Hematopoietic multipotent progenitor cell treated with erythropoietin and hydrocortisone succinate and interleukin-3 and kit ligand, for 17 days (in vitro differentiated cells): ENCODE measurements around the gene TRMT1.
"Not testable (repeated sequence)": the region's sequence is repeated elsewhere in the genome, so short reads cannot be mapped to it uniquely, and the experiment has no call there.

Experiments
- DNase-seq: peaks from one replicate; pipeline ENCODE4 v3.0.0-alpha.2; 2015; ENCODE audit warnings: low spot score

TRMT1 gene

DNA sequence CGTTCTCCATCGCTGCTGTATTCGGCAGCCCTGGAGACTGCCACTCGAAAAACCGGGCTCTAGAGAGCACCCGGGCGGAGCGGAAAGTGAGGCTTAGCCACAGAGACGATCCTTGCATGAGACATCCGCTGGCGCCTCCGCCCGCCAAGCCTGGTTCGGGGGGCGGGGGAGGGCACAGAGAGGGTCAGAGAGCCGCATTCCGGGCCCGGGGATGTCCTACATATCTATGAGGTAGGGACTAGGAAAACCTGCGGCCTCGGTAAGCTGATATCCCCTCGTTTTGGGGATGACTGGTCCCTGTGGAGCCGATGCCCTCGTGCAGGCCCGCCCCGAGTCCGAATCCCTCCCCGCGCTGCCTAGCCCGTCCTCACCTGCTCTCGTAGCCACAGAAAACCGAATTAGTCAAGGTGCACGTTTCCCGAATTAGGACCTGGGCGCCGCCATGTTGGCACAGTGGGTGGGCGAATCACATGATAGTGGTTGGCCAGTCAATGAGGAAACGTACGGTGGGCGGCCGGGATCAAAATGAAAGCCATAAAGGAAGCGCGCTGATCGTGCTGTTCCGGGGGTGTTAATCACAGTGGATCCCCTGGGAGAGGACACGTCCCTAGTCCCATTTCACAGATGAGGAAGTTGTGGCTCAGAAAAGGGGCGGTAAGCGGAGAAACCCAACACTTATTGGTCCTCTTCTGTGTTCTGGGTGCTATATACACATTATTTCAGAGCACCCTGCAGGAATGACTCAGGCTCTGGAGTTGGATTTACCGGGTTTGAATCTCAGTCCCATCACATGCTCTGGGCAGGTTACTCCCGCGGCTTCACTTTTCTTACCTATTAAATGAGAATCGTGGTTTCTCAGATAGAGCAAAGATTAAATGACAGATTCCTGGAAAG is at the start of gene TRMT1:
Gene TRMT1, minus strand, starts transcription at position 459 of the 894 bp plus-strand sequence. Its CDS starts 341 bp downstream, at position 118.
- peak; percentile 83 for DNase-seq

DNA sequence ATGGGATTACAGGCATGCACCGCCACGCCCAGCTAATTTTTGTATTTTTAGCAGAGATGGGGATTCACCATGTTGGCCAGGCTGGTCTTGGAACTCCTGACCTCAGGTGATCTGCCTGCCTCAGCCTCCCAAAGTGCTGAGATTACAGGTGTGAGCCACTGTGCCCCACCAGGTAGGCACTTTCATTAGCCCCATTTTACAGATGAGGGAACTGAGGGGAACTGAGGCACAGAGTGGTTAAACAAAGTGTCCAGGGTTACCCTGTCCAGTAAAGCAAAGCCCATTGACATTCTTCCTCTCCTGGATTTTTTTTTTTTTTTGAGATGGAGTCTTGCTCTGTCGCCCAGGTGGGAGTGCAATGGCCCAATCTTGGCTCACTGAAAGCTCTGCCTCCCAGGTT is 49.6 kb upstream of the TRMT1 start:
- not testable (repeated sequence) for DNase-seq

DNA sequence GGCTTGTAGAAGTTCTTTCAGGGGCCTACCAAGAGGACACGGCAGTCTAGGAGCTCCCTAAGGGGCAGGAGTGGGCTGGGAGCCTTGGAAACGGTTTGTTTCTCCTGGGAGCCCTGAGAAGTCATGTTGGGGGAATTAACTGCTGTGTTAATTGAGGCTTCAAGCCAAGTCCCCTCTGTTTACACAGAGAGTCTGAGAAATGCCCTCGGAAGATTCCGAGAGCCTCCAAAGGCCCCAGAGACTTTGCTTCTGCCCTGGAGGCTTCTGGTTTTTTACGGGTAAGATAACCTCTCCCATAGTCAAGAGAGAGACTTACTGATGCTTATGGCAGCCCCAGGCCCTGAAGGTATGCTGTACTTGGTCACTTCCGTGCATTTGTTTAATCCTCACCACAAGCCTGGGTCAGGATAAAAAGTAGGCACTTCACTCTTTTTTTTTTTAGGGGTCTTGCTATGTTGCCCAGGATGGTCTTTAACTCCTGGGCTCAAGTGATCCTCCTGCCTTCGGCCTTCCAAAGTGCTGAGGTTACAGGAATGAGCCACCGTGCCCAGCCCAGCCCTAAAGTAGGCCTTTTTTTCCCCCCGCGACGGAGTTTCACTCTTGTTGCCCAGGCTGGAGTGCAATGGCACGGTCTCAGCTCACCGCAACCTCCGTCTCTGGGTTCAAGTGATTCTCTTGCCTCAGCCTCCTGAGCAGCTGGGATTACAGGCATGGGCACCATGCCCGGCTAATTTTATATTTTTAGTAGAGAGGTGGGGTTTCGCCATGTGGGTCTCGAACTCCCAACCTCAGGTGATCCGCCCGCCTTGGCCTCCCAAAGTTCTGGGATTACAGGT is 48.8 kb upstream of the TRMT1 start:
- DNase-seq: no peak

DNA sequence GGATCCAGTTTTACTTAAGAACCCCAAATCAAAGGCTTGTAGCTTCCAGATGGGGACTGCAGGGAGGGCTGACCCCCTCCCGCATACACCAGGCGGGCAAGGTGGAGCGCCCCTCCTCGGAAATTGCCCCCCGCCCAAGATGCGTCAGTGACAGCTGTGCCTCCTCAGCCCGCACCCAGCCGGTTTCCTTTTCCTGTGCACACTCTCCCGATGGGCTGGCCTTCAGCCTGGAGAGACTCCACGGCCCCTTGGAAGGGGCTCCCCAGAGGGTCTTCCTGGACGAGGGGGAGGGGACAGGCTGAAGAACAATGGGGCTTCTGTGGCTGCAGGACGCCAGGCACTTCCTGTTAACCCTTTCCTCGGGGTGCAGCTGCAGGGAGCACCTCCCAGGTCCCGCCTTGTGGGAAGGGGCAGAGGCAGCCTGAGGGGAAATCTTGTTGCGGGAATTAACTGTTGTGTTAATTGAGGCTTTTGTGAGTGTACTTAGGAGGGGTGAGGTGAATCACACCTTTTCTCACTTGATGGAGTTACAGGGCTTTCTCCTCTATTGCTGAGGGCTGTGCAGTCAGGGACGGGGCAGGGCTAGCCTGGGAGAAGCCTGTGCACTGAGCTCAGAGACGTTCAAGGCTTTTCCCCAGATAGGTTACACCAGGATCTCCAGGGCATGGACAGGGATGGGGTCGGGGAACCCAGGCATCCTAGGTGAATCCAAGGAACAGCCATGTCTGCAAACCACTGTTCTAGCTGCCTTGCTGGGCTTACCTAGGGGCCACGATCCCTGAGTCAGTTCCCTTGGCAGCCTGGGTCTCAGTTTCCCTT is 48.0 kb upstream of the TRMT1 start:
- DNase-seq: no peak

DNA sequence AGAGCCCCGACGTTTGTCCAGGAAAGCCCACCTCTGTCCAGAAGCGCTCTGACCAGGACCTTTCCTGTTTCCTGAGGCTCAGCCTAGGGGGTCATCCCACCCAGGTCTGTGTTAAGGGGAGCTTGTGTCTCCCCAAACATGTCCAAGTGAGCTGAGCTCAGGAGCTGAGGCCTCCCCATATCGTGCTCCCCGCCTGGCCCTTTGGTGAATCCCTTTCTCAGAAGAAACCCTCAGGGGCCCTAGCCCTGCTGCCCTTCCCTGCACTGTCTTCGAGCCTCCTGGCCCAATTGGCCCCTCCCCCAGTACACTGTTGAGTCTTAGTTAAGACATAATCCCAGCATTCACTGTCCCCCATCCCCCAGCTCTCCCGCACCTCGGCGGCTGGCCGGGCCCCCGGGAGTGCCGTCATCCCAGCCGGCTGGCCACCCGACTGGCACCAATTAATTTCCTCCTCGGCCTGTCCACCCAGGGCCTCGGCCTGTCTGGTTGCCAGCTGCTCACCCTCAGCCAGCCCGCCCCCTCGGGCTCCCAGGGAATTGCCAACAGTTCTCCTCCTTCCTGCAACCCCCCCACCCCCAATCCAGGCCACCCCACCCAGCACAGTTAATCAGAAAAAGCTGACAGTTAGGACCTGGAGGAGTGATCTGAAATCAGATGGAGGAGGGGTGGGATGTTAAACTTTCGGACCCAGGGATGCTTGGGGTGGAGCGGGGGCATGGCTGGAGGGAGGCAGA is 47.2 kb upstream of the TRMT1 start:
- DNase-seq: no peak

DNA sequence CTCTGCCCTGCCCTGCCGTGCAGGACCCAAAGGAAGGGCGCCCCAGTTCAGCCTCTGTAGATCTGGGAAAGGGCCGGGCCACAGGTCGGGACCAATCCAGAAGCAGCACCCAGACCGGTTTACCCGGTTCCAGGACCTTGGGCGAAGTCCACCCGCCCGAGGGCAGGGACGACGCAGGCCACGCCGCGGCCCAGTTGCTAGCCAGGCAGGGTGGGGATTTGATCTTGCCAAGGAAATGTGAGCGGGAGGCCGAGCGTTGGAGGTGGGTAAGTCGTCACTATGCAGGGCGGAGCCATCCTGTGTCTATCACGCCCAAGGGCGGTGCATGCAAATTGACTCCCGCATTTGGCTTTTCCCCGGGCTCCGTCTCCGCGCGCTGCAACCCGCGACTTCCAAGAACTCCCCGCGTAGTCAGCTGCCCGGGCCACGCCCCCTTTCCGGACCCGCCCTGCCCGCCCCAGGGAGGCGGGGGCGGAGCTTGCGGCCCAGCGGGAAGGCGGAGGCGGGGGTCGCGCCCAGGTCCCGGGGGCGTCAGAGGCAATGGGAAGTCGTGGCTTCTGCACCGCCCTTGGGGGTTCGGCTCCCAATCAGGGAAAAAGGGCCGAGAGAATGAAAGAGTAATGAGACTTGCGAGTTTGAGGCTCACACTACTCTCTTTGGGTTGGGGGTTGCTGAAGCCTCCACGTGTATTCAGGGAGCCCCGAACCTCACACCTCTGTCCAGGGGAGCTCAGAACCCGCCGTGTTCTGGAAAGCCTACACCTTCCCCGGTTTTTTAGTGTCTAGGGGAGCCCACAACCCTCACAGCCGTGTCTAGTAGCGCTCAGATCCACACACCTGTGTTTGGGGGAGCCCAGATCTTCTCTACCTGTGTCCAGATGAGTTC is 46.4 kb upstream of the TRMT1 start:
- DNase-seq: peak; percentile 90

DNA sequence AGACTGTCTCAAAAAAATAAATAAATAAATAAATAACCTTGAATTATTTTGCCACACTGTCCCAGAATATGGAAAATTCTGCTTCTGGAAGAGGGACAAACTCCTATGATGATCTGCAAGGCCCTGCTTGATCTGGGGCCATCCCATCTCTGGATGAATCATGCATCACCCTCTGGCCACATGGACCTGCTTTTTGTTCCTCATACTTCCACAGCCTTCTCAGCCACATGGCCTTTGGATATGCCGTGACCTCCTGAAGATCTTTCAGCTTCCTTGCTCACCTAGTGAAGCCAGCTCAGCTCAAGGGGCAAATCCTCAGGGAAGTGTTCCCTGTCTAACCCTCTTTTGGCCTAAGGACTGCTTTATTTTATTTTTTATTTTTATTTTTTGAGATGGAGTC is 44.0 kb upstream of the TRMT1 start:
- DNase-seq: no peak

DNA sequence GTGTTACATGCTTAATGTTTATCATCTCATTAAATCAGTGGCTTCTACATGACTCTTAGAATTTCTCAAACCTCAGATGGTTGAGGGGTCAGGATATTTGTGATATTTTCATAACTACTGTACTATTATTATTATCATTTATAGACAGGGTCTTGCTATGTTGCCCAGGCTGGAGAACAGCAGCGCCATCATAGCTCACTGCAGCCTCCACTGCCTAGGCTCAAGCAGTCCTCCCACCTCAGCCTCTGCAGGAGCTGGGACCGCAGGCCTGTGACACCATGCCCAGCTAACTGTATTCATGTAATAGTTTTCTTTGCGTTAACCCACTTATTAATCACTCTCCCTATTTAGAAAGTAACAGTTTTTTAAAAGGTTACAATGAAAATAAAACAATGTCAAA is 43.2 kb upstream of the TRMT1 start:
- no peak for DNase-seq

DNA sequence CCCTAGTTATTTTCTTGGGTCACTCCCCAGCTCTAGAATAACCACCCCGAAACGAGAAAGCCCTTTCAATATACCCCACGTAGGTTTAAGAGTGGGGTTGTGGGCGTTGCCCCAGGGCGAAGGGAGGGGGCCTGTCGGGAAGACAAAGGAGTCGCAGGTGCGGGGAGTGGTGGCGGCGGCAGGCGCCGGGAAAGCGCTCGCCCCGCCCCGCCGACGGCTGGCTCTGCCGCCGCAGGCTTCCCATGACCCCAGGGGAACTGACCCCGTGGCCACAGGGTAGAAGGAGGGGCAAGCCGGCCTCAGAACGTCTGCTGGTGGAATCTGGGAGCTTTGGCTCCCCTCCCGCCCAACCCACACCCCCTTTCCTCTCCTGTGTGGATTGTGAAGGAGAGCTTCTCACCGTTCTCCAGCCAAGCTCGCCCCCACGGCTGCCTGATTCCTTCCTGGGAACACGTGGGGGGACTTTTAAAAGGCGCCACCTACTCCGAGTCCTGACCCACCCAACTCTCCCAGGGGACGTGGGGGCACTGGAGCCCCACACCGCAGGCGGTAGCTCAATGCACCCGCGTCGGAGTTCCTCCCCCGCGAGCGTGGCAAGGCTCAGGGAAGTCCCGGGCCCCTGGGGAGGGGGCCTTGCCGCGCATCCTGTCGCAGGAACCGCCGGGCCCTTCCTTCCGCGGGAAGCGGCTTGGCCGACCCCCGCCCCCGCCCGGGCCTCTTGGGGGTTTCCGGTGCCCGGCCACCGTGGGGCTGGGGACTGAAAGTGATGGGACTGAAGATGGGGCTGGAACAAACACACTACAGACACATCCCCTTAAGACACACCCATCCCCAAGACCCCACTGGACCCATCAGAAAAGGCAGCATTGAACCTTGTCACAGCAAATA is 39.2 kb upstream of the TRMT1 start:
- peak; percentile 46 for DNase-seq

DNA sequence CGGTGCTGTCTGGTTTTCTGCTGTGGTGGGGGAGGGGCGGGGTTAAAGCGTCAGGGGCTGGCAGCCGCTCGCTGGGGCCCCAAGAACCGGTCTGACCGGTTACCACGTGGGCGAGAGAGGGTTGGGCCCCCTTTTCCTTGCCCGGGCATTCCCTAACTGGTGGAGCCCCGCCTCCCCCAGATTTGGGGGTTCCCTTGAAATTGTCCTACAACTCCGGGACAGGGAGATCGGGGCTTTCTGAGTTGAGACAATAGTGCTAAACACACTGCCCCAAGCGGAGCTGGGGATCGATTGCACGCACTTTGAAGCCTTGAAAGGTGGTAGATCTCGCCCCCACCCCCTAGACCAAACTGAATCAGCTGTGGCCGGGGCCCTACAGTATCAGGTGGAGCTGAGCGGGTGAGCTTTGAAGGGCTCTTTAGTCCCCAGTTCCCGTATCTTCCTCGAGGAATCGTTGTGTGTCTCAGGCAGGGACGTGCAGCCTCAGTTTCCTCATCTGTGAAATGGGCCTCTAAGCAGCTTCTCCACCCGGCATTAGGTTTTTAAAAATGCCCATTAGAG is 38.5 kb upstream of the TRMT1 start:
- DNase-seq: peak; percentile 60

DNA sequence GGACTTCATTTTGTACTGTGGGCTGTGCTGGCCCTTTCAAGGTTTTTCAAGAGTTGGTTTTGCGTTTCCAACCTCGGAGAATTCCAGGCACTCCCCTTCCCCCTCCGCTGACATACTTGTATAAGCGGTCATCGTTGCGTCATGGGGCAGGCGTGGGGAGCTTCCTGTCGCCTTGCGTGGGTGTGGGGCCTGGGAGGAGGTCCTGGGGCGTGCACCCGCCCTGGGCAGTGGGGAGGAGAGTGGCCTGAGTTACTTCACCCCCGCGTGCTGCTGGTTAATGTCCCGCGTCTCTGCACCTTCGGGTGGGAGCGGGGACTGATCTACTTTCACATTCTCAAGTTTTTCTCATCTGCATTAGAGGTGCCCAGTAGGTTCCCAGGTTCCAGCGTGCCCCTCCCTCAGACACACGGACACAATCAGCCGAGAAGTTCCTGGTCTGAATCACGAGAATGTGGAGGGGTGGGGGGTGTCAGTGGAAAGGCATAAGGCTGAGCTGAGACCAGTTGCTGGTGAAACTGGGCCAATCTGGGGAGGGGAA is 37.8 kb upstream of the TRMT1 start:
- peak; percentile 72 for DNase-seq

DNA sequence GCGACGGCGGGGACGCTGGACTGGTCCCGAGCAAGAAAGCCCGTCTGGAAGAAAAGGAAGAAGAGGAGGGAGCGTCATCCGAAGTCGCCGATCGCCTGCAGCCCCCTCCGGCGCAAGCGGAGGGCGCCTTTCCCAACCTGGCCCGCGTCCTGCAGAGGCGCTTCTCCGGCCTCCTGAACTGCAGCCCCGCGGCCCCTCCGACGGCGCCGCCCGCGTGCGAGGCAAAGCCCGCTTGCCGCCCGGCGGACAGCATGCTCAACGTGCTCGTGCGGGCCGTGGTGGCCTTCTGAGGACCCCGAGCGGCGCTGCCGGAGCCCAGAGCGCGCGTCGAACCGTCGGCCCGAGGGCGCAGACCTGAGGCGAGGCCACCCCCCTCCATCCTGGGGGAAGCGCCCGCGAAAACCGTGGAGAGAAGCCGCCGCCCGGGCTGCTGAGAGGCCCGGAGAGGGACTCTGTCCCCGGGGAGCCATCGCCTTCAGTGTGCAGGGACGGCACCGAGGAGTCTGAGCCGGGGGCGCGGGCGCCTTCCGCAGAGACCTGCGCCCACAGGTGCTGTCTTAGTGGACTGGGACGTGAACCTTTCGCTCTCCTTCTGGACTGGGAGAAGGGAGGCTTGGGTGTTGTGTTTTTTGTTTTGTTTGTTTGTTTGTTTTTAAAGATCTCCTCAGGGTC is 37.2 kb upstream of the TRMT1 start:
- no peak for DNase-seq

DNA sequence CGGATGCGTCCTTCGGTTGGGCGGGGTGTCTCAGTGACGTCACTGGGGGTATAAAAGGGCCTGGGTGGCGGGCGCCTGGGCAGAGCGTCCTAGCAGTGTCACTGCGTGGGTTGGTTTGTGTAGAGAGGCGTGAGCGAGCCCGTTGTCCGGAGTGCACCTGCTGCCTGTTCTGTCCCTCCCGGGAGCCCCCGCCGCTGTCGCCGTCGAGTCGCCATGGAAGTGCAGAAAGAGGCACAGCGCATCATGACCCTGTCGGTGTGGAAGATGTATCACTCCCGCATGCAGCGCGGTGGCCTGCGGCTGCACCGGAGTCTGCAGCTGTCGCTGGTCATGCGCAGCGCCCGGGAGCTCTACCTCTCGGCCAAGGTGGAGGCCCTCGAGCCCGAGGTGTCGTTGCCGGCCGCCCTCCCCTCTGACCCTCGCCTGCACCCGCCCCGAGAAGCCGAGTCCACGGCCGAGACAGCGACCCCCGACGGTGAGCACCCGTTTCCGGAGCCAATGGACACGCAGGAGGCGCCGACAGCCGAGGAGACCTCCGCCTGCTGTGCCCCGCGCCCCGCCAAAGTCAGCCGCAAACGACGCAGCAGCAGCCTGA is 36.5 kb upstream of the TRMT1 start:
- DNase-seq: peak; percentile 97

DNA sequence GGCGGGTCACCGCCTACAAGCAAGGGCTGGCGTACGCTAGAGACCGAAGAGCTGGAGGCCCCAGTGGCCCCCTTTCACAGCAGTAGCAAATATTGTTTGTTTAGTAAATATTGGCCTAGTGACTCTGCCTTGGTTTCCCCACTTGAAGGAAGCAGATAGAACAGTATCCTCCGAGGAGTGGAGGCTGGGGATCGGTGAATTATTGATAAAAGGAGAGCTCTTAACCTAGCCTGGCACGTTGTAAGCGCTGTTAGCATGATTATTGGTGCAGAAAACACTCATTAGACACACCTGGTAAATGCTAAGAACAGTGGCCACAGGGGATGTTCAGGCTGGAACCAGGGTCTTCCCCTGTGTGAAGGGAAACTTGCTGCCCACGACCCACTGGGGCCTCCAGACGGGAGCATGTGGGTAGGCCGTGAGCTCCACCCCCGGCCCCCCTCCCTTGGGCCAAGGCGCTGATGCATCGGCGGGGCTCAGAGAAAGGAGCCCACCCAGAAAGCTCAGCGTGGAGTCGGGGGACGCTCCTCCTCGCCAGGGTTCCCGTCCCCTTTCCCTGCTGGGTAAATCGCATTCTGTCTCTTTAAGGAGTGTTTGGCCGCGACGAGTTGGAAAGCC is 35.9 kb upstream of the TRMT1 start:
- DNase-seq: no peak

DNA sequence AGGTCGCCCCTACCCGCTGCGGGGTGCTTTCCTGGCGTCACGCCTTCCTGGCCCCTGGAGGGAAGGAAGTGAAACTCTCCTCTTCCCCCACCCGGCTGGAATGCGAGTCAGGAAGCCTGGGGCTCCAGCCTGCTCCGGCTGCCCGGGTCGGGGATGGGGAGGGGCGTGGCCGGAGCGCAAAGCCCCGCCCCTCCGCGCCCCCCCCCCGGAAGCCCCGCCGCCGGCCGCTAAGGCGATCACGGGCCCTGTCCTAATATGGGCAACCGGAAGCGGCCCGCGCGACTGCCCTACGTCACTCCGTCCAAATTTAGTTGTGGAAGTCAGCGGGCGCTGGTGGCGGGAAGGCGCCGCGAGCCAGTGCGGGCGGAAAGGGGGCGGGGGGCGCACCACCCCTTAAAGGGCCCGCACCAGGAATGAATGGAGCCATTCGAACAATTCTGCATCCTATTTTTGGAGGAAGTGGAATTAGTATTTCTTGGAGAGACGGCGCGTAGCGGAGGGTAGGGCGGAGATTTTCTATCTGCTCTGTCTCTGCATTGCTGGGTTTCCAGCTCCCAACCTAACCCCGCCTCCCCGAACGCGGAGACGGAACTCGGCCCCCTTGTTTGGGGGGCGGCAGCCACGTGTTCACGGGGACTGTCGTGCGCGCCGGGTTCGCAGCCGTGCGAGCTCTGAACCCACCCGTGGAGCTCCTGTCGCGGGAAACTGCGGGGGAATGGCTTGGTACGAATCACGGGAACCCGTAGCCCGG is 35.2 kb upstream of the TRMT1 start:
- peak; percentile 94 for DNase-seq

DNA sequence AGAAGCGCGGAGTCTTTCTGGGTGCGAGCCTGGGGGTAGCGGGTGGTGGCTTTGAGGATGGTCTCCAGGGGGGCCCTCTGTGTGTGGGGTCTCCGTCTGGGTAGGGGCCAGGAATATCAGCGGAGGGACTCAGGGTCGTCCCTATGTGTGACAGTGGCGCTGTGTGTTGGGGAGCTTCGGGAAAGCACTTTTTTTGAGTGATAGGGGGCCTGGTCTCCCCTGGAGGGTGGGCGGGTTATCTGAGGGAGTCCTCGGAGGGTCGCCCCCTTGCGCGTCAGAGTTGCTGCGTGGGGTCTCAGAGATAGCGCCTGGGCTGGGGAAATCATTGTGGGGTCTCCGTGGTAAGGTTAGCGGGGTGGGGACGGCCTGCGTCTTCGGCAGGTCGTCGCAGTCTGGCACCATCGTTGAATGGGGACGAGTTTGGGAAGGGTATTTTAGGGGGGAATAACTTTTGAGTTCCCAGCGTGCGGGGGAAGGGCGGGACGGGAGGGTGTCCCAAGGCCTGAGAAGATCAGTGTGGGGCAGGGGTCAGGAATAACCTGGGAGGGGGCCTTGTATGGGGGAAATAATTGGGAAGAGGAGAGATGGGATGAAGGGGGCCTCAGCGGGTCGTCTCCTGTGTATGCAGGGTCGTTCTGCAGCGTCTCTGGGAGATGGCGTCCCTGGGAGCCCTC is 34.5 kb upstream of the TRMT1 start:
- peak; percentile 35 for DNase-seq
